HL-60 (cell line): ENCODE results near the gene CYSTM1.

ENCODE experiments used
- DNase-seq, 2 experiments: peaks; one replicate each; pipeline ENCODE4 v3.0.0-alpha.2; 2010 to 2020; ENCODE audit warnings: low read depth in 1 of 2, low spot score in 1 of 2
- H3K27ac ChIP-seq: fragments of 250-450 bp; sonication (Bioruptor Pico); replicated peaks from 2 replicates; pipeline ENCODE4 v1.5.1; 2020; ENCODE audit warnings: mild to moderate bottlenecking, moderate library complexity
- H3K27me3 ChIP-seq: fragments of 250-450 bp; sonication (Bioruptor Pico); 2 replicates; pipeline ENCODE4 v1.5.1; 2021; ENCODE audit warnings: mild to moderate bottlenecking, moderate library complexity; ENCODE audit not compliant: insufficient read depth, poor library complexity, severe bottlenecking
- H3K4me3 ChIP-seq: replicated peaks from 2 replicates; pipeline ENCODE4 v1.5.1; 2011; ENCODE audit warnings: mild to moderate bottlenecking, control low read depth, low read length; ENCODE audit not compliant: insufficient read depth
- GABPA ChIP-seq: IDR thresholded peaks from 2 replicates; pipeline ENCODE4 v1.6.1; 2012; ENCODE audit warnings: low read depth
- POLR2AphosphoS5 ChIP-seq: IDR thresholded peaks from 2 replicates; pipeline ENCODE4 v1.6.1; 2012; ENCODE audit warnings: low read depth
- SPI1 ChIP-seq: IDR thresholded peaks from 2 replicates; pipeline ENCODE4 v1.6.1; 2012; ENCODE audit warnings: low read depth, mild to moderate bottlenecking, borderline replicate concordance
- TF ChIP-seq, protein P1 (sequence below): IDR thresholded peaks from 2 replicates; pipeline ENCODE4 v1.6.1; 2012; ENCODE audit warnings: low read depth; ENCODE audit not compliant: insufficient replicate concordance
- TF ChIP-seq, protein P2 (sequence below): IDR thresholded peaks from one replicate; pipeline ENCODE4 v1.5.1; 2011; ENCODE audit warnings: low read length, control low read depth, inconsistent platforms; ENCODE audit not compliant: insufficient read depth

CYSTM1 gene

DNA sequence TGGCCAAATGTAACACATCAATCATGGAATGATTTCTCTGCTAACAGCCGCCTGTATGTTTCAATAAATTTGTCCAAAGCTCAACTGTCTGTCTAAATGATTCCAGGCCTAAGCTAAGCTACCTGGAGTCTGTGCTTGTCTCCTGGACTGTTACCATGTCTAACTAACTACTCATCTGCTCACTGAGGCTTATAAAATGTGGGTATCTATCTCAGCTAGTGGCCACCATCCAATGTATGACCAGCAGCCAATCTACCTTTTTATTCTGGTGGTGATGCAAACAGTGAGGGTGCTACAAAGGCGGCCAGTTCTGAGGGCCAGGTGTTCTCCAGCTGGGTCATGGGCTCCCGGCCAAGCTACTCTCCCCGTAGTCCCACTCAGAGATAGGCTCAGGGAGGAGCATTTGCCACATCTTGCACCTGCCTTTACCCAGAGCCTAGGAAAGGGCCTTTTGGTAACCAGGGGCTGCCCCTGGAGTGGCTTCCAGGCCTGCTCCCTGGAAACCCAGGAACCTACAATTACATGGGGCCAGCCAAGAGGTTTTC lies 68.8 kb downstream of the CYSTM1 start:
- TF ChIP-seq SPI1 (no peak), GABPA (no peak), POLR2AphosphoS5 (no peak)
- TF ChIP-seq, protein P1, sequence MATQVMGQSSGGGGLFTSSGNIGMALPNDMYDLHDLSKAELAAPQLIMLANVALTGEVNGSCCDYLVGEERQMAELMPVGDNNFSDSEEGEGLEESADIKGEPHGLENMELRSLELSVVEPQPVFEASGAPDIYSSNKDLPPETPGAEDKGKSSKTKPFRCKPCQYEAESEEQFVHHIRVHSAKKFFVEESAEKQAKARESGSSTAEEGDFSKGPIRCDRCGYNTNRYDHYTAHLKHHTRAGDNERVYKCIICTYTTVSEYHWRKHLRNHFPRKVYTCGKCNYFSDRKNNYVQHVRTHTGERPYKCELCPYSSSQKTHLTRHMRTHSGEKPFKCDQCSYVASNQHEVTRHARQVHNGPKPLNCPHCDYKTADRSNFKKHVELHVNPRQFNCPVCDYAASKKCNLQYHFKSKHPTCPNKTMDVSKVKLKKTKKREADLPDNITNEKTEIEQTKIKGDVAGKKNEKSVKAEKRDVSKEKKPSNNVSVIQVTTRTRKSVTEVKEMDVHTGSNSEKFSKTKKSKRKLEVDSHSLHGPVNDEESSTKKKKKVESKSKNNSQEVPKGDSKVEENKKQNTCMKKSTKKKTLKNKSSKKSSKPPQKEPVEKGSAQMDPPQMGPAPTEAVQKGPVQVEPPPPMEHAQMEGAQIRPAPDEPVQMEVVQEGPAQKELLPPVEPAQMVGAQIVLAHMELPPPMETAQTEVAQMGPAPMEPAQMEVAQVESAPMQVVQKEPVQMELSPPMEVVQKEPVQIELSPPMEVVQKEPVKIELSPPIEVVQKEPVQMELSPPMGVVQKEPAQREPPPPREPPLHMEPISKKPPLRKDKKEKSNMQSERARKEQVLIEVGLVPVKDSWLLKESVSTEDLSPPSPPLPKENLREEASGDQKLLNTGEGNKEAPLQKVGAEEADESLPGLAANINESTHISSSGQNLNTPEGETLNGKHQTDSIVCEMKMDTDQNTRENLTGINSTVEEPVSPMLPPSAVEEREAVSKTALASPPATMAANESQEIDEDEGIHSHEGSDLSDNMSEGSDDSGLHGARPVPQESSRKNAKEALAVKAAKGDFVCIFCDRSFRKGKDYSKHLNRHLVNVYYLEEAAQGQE, result no peak
- TF ChIP-seq, protein P2, sequence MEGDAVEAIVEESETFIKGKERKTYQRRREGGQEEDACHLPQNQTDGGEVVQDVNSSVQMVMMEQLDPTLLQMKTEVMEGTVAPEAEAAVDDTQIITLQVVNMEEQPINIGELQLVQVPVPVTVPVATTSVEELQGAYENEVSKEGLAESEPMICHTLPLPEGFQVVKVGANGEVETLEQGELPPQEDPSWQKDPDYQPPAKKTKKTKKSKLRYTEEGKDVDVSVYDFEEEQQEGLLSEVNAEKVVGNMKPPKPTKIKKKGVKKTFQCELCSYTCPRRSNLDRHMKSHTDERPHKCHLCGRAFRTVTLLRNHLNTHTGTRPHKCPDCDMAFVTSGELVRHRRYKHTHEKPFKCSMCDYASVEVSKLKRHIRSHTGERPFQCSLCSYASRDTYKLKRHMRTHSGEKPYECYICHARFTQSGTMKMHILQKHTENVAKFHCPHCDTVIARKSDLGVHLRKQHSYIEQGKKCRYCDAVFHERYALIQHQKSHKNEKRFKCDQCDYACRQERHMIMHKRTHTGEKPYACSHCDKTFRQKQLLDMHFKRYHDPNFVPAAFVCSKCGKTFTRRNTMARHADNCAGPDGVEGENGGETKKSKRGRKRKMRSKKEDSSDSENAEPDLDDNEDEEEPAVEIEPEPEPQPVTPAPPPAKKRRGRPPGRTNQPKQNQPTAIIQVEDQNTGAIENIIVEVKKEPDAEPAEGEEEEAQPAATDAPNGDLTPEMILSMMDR, result no peak
- Histone ChIP-seq H3K27me3 (no peaks in the 10 kb centered on the region), H3K4me3 (no peak overlapping the region), H3K27ac (no peak overlapping the region)
- DNase-seq, result no peak

DNA sequence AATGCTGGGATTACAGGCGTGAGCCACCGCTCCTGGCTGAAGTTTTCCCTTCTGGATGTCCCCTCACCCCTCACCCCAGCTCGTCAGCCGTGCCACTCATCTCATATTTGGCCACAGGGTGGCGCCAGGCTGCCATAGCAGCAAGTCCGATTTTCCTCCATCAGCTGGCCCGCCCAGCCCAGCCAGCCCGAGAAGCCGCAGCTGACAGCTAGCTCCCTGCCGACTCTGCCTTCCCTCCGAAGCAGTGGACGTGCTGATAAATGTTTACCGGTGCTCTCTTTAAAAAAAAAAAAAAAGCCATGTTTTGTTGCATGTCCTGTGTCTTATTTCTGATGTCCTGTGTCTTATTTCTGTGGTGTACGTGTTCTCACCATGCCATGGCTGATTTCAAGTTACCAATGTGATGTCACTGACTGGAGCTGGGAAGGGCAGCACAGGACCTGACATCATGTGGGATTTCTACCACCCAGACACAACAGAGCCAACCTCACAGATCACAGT lies 69.6 kb downstream of the CYSTM1 start:
- TF ChIP-seq, protein P2, result peak; percentile 51
- no peak for TF ChIP-seq SPI1
- H3K4me3 ChIP-seq, result no peak overlapping the region
- DNase-seq, result peak; percentile 66 to 88
- H3K27me3 ChIP-seq, result no peaks in the 10 kb centered on the region
- no peak overlapping the region for H3K27ac ChIP-seq

DNA sequence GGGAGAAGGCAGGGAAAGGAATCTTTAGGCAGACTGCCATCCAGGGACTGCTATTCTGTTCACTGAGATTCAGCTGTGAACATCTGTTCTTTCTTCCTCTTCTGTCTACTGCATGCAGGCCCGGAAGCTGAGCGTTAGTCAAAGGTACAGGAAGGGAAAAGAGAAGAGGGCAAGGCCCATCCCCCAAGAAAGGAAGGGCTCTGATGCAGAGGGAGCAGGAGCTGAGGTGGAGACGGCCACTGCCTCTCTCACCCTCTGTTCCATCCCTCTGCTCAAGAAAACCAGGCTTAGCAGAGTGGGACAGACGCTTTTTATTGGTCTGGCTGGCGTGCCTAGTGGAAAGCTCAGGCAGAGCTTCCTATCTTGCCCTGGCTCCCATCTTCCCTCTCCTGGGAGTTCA lies 70.4 kb downstream of the CYSTM1 start:
- DNase-seq, result peak; percentile 71 to 82
- Histone ChIP-seq H3K27ac (no peak overlapping the region), H3K4me3 (no peak overlapping the region), H3K27me3 (no peaks in the 10 kb centered on the region)
- TF ChIP-seq, protein P2, result no peak
- TF ChIP-seq SPI1 (peak; percentile 48; the same call in 1 of the 2 replicates), GABPA (no peak), POLR2AphosphoS5 (0 out of 2 replicates have a peak, but pooled peaks have one; percentile 29)
- TF ChIP-seq, protein P1, result no peak

DNA sequence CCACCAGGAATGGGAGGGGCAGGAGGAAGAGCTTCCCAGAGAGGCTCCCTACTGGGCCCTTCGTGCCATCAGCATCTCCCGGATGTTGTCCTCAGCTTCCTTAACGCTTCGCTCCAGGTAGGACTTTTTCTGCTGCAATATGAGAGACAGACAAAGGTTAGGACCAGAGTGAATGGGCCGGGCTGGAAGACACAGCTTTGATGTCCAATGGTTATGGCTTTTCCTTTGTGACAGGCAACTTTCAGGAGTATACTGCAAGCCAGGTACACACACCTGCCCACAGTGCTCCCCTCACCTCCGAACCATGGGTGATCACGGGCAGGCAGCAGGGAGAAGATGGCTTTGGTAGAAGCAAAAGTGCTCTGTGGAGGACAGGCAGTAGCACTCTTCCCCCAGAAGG lies 70.9 kb downstream of the CYSTM1 start:
- H3K27me3 ChIP-seq, result no peaks in the 10 kb centered on the region
- no peak overlapping the region for H3K27ac ChIP-seq
- TF ChIP-seq SPI1, result no peak
- TF ChIP-seq, protein P2, result no peak
- no peak for TF ChIP-seq GABPA
- TF ChIP-seq, protein P1, result no peak
- TF ChIP-seq POLR2AphosphoS5, result no peak
- no peak overlapping the region for H3K4me3 ChIP-seq
- no peak for DNase-seq
